ENCODE measurements around the gene MSL3B.

MSL3B gene

GRCh38 chr2:233854241-233854981, 13.8 kb downstream of the MSL3B start, which contains the start of gene HJURP:
Gene HJURP, minus strand, starts transcription at chr2:233854535. Its CDS starts 35 bp downstream, at chr2:233854500.
- H3K4me2 ChIP-seq (ENCODE audit: low read length): peak within 1 kb of the TSS; percentile 71
- H3F3A ChIP-seq (ENCODE audit: insufficient read depth, low read length, poor library complexity, severe bottlenecking): no peaks in the 10 kb centered on the region
- no peaks in the 10 kb centered on the region for H3K27me3 ChIP-seq (ENCODE audit: insufficient read depth, low read depth, low read length)
- peak within 1 kb of the TSS; percentile 51 for H3K9ac ChIP-seq (ENCODE audit: low read length)
- peak within 1 kb of the TSS; percentile 73 for H2AFZ ChIP-seq (ENCODE audit: low read depth, low read length)
- H4K20me1 ChIP-seq (ENCODE audit: insufficient read depth): no peaks in the 10 kb centered on the region
- no peak within 1 kb of the TSS for H3K27ac ChIP-seq (ENCODE audit: low read length)
- H3K4me3 ChIP-seq (ENCODE audit: low read length): peak within 1 kb of the TSS; percentile 88
- no peaks in the 10 kb centered on the region for H3K9me3 ChIP-seq (ENCODE audit: low read length)
- TF ChIP-seq, protein P1, sequence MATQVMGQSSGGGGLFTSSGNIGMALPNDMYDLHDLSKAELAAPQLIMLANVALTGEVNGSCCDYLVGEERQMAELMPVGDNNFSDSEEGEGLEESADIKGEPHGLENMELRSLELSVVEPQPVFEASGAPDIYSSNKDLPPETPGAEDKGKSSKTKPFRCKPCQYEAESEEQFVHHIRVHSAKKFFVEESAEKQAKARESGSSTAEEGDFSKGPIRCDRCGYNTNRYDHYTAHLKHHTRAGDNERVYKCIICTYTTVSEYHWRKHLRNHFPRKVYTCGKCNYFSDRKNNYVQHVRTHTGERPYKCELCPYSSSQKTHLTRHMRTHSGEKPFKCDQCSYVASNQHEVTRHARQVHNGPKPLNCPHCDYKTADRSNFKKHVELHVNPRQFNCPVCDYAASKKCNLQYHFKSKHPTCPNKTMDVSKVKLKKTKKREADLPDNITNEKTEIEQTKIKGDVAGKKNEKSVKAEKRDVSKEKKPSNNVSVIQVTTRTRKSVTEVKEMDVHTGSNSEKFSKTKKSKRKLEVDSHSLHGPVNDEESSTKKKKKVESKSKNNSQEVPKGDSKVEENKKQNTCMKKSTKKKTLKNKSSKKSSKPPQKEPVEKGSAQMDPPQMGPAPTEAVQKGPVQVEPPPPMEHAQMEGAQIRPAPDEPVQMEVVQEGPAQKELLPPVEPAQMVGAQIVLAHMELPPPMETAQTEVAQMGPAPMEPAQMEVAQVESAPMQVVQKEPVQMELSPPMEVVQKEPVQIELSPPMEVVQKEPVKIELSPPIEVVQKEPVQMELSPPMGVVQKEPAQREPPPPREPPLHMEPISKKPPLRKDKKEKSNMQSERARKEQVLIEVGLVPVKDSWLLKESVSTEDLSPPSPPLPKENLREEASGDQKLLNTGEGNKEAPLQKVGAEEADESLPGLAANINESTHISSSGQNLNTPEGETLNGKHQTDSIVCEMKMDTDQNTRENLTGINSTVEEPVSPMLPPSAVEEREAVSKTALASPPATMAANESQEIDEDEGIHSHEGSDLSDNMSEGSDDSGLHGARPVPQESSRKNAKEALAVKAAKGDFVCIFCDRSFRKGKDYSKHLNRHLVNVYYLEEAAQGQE (IDR thresholded peaks at IDR 0.05; ENCODE audit: borderline replicate concordance): no peak
- TF ChIP-seq SMC3 (conservative IDR thresholded peaks at IDR 0.05; ENCODE audit: poor library complexity) (peak; percentile 40), EP300 (conservative IDR thresholded peaks at IDR 0.05; ENCODE audit: poor library complexity, severe bottlenecking) (no peak), MXI1 (conservative IDR thresholded peaks at IDR 0.05; ENCODE audit: poor library complexity, severe bottlenecking) (peak; percentile 97), TAF1 (IDR thresholded peaks at IDR 0.05; ENCODE audit: low read depth) (no peak), EZH2 (IDR thresholded peaks at IDR 0.05; ENCODE audit: borderline replicate concordance, insufficient read depth, low read length, poor library complexity, severe bottlenecking) (no peak), POLR2AphosphoS5 (IDR thresholded peaks at IDR 0.05) (peak; percentile 48), RAD21 (conservative IDR thresholded peaks at IDR 0.05) (peak; percentile 26)
- no peaks in the 10 kb centered on the region for H3K36me3 ChIP-seq (ENCODE audit: insufficient read depth, low read length)
- peaks cover 33% of the 10 kb centered on the region for H3K79me2 ChIP-seq (replicated peaks; ENCODE audit: insufficient read depth, low read length)
- no peaks in the 10 kb centered on the region for H3K9me2 ChIP-seq (ENCODE audit: insufficient read depth, low read length)

- Histone ChIP-seq H2AFZ (ENCODE audit: low read depth, low read length) (peak overlapping the region; percentile 73), H3K9me2 (ENCODE audit: insufficient read depth, low read length) (no peaks in the 10 kb centered on the region), H4K20me1 (ENCODE audit: insufficient read depth) (no peaks in the 10 kb centered on the region), H3K9me3 (ENCODE audit: low read length) (no peaks in the 10 kb centered on the region), H3K4me2 (ENCODE audit: low read length) (peak overlapping the region; percentile 71), H3F3A (ENCODE audit: insufficient read depth, low read length, poor library complexity, severe bottlenecking) (no peaks in the 10 kb centered on the region), H3K4me3 (ENCODE audit: low read length) (peak overlapping the region; percentile 88), H3K79me2 (replicated peaks; ENCODE audit: insufficient read depth, low read length) (peaks cover 33% of the 10 kb centered on the region), H3K27me3 (ENCODE audit: insufficient read depth, low read depth, low read length) (no peaks in the 10 kb centered on the region), H3K27ac (ENCODE audit: low read length) (no peak overlapping the region), H3K36me3 (ENCODE audit: insufficient read depth, low read length) (no peaks in the 10 kb centered on the region), H3K9ac (ENCODE audit: low read length) (no peak overlapping the region)
- TF ChIP-seq, protein P2, sequence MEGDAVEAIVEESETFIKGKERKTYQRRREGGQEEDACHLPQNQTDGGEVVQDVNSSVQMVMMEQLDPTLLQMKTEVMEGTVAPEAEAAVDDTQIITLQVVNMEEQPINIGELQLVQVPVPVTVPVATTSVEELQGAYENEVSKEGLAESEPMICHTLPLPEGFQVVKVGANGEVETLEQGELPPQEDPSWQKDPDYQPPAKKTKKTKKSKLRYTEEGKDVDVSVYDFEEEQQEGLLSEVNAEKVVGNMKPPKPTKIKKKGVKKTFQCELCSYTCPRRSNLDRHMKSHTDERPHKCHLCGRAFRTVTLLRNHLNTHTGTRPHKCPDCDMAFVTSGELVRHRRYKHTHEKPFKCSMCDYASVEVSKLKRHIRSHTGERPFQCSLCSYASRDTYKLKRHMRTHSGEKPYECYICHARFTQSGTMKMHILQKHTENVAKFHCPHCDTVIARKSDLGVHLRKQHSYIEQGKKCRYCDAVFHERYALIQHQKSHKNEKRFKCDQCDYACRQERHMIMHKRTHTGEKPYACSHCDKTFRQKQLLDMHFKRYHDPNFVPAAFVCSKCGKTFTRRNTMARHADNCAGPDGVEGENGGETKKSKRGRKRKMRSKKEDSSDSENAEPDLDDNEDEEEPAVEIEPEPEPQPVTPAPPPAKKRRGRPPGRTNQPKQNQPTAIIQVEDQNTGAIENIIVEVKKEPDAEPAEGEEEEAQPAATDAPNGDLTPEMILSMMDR (IDR thresholded peaks at IDR 0.05; ENCODE audit: poor library complexity, severe bottlenecking): no peak
Observed at GRCh38 chr2:233853883-233854240, 14.3 kb downstream of the MSL3B start.
